Activated CD8-positive, alpha-beta memory T cell treated with anti-CD3 and anti-CD28 coated beads, Interleukin-2, amount 50 U/mL, for 1 hour (primary cell): ENCODE measurements around the gene PTGDR2.

Experiments used
- DNase-seq: peaks from one replicate; pipeline ENCODE4 v3.0.0-alpha.2; 2020; ENCODE audit errors: extremely low read depth

PTGDR2 gene

DNA sequence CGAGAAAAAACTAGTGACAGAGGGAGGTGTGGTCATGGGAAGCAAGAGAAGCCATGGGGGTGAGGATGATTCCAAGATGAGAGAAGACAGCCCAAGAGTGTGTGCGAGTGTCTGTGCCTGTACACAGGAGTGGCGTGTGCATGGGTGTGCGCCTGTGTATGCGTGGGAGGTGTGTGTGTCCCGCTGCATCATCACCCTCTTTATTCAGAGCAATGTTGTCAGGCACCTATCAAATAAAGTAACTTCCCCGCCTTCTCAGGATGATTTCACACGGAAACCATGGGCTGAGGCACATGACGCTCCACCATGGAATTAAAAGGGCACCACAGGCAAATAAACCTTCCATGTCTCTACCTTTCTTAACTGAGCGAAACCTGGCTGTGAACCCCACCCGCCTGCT, 46.1 kb downstream of the PTGDR2 start:
- no peak for DNase-seq

- DNase-seq = no peak
Measured at GRCh38 chr11:60809249-60809648, 46.5 kb downstream of the PTGDR2 start.

DNA sequence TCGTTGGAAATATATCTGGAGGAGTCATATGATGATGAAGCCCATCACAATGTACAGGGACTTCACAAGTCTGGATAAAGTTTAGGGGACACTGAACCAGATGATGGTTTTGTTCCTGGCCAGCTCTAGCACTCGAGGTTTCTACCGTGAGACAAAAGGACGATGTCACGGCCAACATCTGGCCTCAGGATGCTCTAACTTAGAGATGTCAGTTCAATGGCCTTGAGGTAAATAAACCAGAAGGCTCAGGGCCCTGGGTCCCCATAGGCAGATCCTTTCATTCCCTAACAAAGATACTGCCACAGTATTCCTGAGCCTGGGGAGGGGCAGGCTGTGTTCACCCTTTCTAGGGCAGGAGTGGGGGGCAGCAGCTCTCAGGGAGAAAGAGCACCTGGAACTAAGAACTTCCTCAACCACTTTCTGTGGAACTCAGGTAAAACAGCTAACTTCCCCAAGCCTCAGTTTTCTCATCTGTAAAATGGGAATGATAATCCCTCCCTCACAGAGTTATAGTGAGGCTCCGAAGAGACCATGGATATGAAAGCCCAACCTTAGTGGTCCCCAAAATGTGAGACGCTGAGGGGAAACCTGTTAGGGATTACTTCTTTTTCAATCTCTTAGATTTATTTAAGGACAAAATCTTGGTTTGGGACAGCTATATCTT, 52.3 kb downstream of the PTGDR2 start:
- no peak for DNase-seq

GRCh38 chr11:60801194-60801593, 54.6 kb downstream of the PTGDR2 start:
- no peak for DNase-seq
